ENCODE measurements around the gene THSD7B.
"Not testable (repeated sequence)": the region's sequence is repeated elsewhere in the genome, so short reads cannot be mapped to it uniquely, and the experiment has no call there.

THSD7B gene

GRCh38 chr2:136765256-136766072 is at the start of gene THSD7B:
TSS of gene THSD7B (plus strand) at chr2:136765545. CDS start at chr2:136882179, 116,634 bp downstream.
- no peak for DNase-seq (ENCODE audit: low read depth)

GRCh38 chr2:136718273-136718672 is 47.1 kb upstream of the THSD7B start:
- DNase-seq (ENCODE audit: low read depth) = no peak

GRCh38 chr2:136727973-136728699 is 37.2 kb upstream of the THSD7B start:
- no peak for DNase-seq (ENCODE audit: low read depth)

- no peak for DNase-seq (ENCODE audit: low read depth)
Measured at GRCh38 chr2:136736236-136736635, 29.1 kb upstream of the THSD7B start.

- DNase-seq (ENCODE audit: low read depth) = no peak
Measured at GRCh38 chr2:136738044-136738443, 27.3 kb upstream of the THSD7B start.

- no peak for DNase-seq (ENCODE audit: low read depth)
Measured at GRCh38 chr2:136741471-136741870, 23.9 kb upstream of the THSD7B start.

GRCh38 chr2:136750065-136750464 is 15.3 kb upstream of the THSD7B start:
- DNase-seq (ENCODE audit: low read depth) = no peak

- no peak for DNase-seq (ENCODE audit: low read depth)
Measured at GRCh38 chr2:136751406-136751805, 13.9 kb upstream of the THSD7B start.

- not testable (repeated sequence) for DNase-seq (ENCODE audit: low read depth)
Measured at GRCh38 chr2:136758504-136758903, 6.8 kb upstream of the THSD7B start.

GRCh38 chr2:136764452-136765255 is 691 bp upstream of the THSD7B start:
- no peak for DNase-seq (ENCODE audit: low read depth)

GRCh38 chr2:136766073-136766404 is 694 bp downstream of the THSD7B start:
- no peak for DNase-seq (ENCODE audit: low read depth)

- DNase-seq (ENCODE audit: low read depth) = no peak
Measured at GRCh38 chr2:136767030-136767429, 1.7 kb downstream of the THSD7B start.

- DNase-seq (ENCODE audit: low read depth) = no peak
Measured at GRCh38 chr2:136769871-136770270, 4.5 kb downstream of the THSD7B start.

GRCh38 chr2:136770384-136770783 is 5.0 kb downstream of the THSD7B start:
- DNase-seq (ENCODE audit: low read depth) = no peak

- no peak for DNase-seq (ENCODE audit: low read depth)
Measured at GRCh38 chr2:136777391-136777790, 12.0 kb downstream of the THSD7B start.

- no peak for DNase-seq (ENCODE audit: low read depth)
Measured at GRCh38 chr2:136783856-136784255, 18.5 kb downstream of the THSD7B start.

- no peak for DNase-seq (ENCODE audit: low read depth)
Measured at GRCh38 chr2:136785215-136785614, 19.9 kb downstream of the THSD7B start.

GRCh38 chr2:136787970-136788369 is 22.6 kb downstream of the THSD7B start:
- no peak for DNase-seq (ENCODE audit: low read depth)

- no peak for DNase-seq (ENCODE audit: low read depth)
Measured at GRCh38 chr2:136796339-136796738, 31.0 kb downstream of the THSD7B start.

- no peak for DNase-seq (ENCODE audit: low read depth)
Measured at GRCh38 chr2:136798766-136799165, 33.4 kb downstream of the THSD7B start.

GRCh38 chr2:136801661-136802060 is 36.3 kb downstream of the THSD7B start:
- DNase-seq (ENCODE audit: low read depth) = no peak

GRCh38 chr2:136809998-136810397 is 44.7 kb downstream of the THSD7B start:
- DNase-seq (ENCODE audit: low read depth) = no peak

- DNase-seq (ENCODE audit: low read depth) = no peak
Measured at GRCh38 chr2:136818839-136819238, 53.5 kb downstream of the THSD7B start.

Data from stimulated activated CD4-positive, alpha-beta T cell treated with anti-CD3 and anti-CD28 coated beads, Interleukin-2, amount 100 ng/mL, for 4 hours (primary cell).